Measurements from ENCODE around the gene KIZ.

DNA sequence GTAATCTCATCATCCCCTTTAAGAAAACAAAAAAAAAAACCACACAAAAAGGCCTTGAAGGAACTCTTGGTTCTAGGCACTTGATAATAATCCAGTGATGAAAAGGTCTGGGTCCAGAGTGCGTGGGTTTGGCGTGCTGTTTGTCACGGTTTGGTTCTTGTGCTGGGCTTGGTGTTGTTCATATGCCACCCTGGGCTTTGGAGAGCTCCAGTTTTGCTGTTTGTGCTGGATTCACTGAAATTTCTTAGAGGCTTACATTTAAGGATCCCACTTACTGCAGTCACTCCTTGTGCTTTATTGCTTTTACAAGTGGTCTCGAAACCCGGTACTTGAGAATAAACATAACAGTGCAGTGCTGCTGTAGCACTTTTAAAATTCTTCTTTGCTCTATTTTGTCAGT is 108.4 kb downstream of the KIZ start:
- TF ChIP-seq IRF2 (CRISPR knock-in tag; IDR thresholded peaks at IDR 0.05; ENCODE audit: borderline replicate concordance, low read depth) (no peak), ATF1 (CRISPR knock-in tag; IDR thresholded peaks at IDR 0.05) (no peak), SP1 (CRISPR knock-in tag; conservative IDR thresholded peaks at IDR 0.05) (no peak), CTCF (IDR thresholded peaks at IDR 0.05) (no peak), USF1 (CRISPR knock-in tag; IDR thresholded peaks at IDR 0.05) (no peak), JUN (CRISPR knock-in tag; IDR thresholded peaks at IDR 0.05) (no peak), JAZF1 (CRISPR knock-in tag; IDR thresholded peaks at IDR 0.05) (no peak), USF2 (CRISPR knock-in tag; IDR thresholded peaks at IDR 0.05) (no peak), CREB1 (CRISPR knock-in tag; IDR thresholded peaks at IDR 0.05) (no peak), GABPB1 (CRISPR knock-in tag; IDR thresholded peaks at IDR 0.05) (no peak)
- TF ChIP-seq, protein P1, sequence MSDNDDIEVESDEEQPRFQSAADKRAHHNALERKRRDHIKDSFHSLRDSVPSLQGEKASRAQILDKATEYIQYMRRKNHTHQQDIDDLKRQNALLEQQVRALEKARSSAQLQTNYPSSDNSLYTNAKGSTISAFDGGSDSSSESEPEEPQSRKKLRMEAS (CRISPR knock-in tag; IDR thresholded peaks at IDR 0.05) = no peak
